GM12891 (cell line): ENCODE measurements around the gene MTNR1A.

Experiments used
- POLR2A ChIP-seq: IDR thresholded peaks from 2 replicates; pipeline ENCODE4 v1.6.1; 2011; ENCODE audit warnings: low read depth, low read length, control low read depth
- SPI1 ChIP-seq: IDR thresholded peaks from 2 replicates; pipeline ENCODE4 v1.6.1; 2011; ENCODE audit warnings: low read depth, low read length, control low read depth
- TAF1 ChIP-seq: IDR thresholded peaks from 2 replicates; pipeline ENCODE4 v1.6.1; 2011; ENCODE audit warnings: low read depth, low read length, control low read depth

DNA sequence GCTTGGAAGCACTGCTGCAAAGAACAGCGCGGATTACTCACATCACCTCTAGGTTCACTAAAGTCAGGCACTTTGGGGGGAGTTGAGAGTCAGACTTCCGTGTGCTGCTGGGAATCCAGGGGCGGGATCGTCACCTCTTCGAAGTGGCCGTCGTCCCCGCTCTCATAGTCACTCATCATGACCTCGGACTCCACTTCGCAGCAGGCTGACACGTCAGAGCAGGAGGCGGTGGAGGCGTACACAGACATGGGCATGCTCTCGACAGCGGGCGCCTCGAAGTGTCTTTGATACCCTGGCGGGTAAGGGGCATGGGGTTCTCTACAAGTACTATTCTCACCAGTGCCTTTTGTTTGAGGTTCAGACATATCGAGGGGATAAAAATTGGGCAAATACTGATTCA, 33.1 kb upstream of the MTNR1A start:
- TF ChIP-seq POLR2A (no peak), SPI1 (no peak), TAF1 (no peak)
